ENCODE results near the gene FNDC3B. TPM values are rescaled to one million over a fixed set of nuclear protein-coding genes. Genes with fewer than 3 reads are reported as not detected.
"Not testable (repeated sequence)": the region's sequence is repeated elsewhere in the genome, so short reads cannot be mapped to it uniquely, and the experiment has no call there.

FNDC3B gene
- total and polyA plus RNA-seq, 2 donors from 2014 or later: 11.8 to 185 TPM

GRCh38 chr3:172092658-172093057 lies 53.3 kb downstream of the FNDC3B start:
- no peak overlapping the region for H3K27ac ChIP-seq (ENCODE audit: low read depth in 2 of 2, low read length in 2 of 2)
- DNase-seq (no peak), FAIRE-seq (no peak)
- H3K4me3 ChIP-seq (ENCODE audit: low read length in 3 of 3): no peak overlapping the region
- no peaks in the 10 kb centered on the region for H3K36me3 ChIP-seq (ENCODE audit: control insufficient read depth in 2 of 3, insufficient read depth in 3 of 3, low read length in 3 of 3)
- no peak overlapping the region for H3K9ac ChIP-seq (ENCODE audit: low read length in 3 of 3)
- H3K27me3 ChIP-seq (ENCODE audit: control insufficient read depth, insufficient read depth, low read length): no peaks in the 10 kb centered on the region
- H3K9me3 ChIP-seq (ENCODE audit: control insufficient read depth in 2 of 3, insufficient read depth in 1 of 3, low read length in 3 of 3): no peaks in the 10 kb centered on the region
- TF ChIP-seq CTCF (IDR thresholded peaks at IDR 0.05; ENCODE audit: borderline replicate concordance, extremely low read depth, insufficient read depth): no peak
- H3K4me1 ChIP-seq (ENCODE audit: control insufficient read depth in 2 of 3, insufficient read depth in 2 of 3, low read depth in 1 of 3, low read length in 3 of 3): peaks cover 0 to 17% (median 4%) of the 10 kb centered on the region in 3 donors
- intact Hi-C loops (cut with DNase I): no loop called here

DNA sequence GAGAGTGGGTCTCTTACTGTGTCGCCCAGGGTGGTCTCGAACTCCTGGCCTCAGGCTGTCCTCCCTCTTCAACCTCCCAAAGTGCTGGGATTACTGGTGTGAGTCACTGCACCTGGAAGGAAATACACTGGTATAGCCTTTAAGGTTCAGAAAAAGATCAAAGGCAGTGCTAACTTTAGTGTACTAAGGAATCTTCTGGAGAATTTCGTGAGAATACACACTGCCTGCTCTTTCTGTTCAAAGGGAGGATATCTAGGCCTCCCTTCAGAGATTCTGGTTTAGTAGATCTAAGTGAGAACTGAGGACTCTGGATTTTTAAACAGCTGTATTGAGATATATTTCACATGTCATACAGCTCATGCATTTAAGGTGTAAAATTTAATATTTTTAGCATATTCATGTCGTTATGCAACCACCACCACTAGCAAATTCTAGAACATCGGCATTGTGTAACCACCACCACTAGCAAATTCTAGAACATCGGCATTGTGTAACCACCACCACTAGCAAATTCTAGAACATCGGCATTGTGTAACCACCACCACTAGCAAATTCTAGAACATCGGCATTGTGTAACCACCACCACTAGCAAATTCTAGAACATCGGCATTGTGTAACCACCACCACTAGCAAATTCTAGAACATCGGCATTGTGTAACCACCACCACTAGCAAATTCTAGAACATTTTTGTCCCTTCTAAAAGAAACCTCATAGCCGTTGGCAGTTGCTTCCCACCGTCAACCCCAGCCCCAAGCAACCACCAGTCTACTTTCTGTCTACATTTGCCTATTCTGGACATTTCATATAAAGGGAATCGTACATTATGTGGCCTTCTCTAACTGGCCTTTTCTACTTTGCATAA lies 54.4 kb downstream of the FNDC3B start:
- DNase-seq; FAIRE-seq; H3K27me3 ChIP-seq (ENCODE audit: control insufficient read depth, insufficient read depth, low read length); H3K36me3 ChIP-seq (ENCODE audit: control insufficient read depth in 2 of 3, insufficient read depth in 3 of 3, low read length in 3 of 3); H3K9me3 ChIP-seq (ENCODE audit: control insufficient read depth in 2 of 3, insufficient read depth in 1 of 3, low read length in 3 of 3); H3K27ac ChIP-seq (ENCODE audit: low read depth in 2 of 2, low read length in 2 of 2); H3K9ac ChIP-seq (ENCODE audit: low read length in 3 of 3); intact Hi-C loops (cut with DNase I); H3K4me3 ChIP-seq (ENCODE audit: low read length in 3 of 3): not testable (repeated sequence)
- peaks cover 0 to 26% (median 6%) of the 10 kb centered on the region in 3 donors for H3K4me1 ChIP-seq (ENCODE audit: control insufficient read depth in 2 of 3, insufficient read depth in 2 of 3, low read depth in 1 of 3, low read length in 3 of 3)

DNA sequence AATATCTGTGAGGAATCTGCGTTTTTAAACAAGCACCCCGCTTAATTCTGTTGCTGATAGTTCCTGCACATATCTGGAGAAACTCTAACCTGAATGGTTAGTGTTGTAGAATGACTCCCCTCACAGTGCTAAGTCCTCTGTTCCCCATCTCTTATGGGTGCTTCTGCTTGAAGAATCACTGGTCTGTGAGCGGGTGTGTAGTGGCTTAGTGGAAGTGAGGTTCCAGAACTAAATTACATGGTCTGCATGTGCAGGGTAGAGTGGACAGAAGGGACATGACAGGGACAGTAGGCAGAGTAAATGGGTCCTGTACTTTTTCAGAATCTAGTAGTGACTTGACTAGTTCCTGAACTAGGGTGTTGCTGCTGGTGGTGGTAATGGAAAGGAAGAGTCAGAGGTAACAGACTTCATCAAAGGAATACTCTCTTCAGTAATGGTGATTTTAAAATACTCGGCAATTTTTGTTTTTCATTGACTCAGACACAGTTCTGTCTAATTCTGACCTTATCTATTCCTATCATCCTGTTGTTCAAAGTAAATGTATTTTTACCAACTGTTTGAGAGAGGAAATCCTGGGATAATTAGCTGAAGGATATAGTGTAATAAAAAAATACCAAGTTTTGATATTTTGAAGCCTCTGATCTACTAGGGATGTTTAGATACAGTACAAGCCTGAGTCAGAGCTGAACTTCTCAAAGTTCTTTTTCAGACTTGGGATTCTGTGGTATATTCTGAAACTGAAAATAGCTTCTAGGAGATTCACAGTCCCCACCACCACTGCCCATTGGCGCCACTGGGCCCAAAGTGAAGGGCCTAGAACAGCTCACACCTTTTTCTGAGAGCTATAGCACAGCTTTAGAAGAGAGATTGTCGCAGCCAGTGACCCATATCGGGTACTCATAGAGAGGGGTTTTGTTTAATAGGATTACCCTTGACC lies 55.5 kb downstream of the FNDC3B start:
- no peak overlapping the region for H3K9ac ChIP-seq (ENCODE audit: low read length in 3 of 3)
- no peaks in the 10 kb centered on the region for H3K27me3 ChIP-seq (ENCODE audit: control insufficient read depth, insufficient read depth, low read length)
- H3K4me1 ChIP-seq (ENCODE audit: control insufficient read depth in 2 of 3, insufficient read depth in 2 of 3, low read depth in 1 of 3, low read length in 3 of 3): peaks cover 0 to 27% (median 6%) of the 10 kb centered on the region in 3 donors
- intact Hi-C loops (cut with DNase I): no loop called here
- DNase-seq (no peak), FAIRE-seq (no peak)
- no peak for TF ChIP-seq CTCF (IDR thresholded peaks at IDR 0.05; ENCODE audit: borderline replicate concordance, extremely low read depth, insufficient read depth)
- no peak overlapping the region for H3K4me3 ChIP-seq (ENCODE audit: low read length in 3 of 3)
- H3K9me3 ChIP-seq (ENCODE audit: control insufficient read depth in 2 of 3, insufficient read depth in 1 of 3, low read length in 3 of 3): no peaks in the 10 kb centered on the region
- H3K36me3 ChIP-seq (ENCODE audit: control insufficient read depth in 2 of 3, insufficient read depth in 3 of 3, low read length in 3 of 3): no peaks in the 10 kb centered on the region
- no peak overlapping the region for H3K27ac ChIP-seq (ENCODE audit: low read depth in 2 of 2, low read length in 2 of 2)
